ENCODE results near the gene ANKS1B.
"Not testable (repeated sequence)": the region's sequence is repeated elsewhere in the genome, so short reads cannot be mapped to it uniquely, and the experiment has no call there.

ANKS1B gene

DNA sequence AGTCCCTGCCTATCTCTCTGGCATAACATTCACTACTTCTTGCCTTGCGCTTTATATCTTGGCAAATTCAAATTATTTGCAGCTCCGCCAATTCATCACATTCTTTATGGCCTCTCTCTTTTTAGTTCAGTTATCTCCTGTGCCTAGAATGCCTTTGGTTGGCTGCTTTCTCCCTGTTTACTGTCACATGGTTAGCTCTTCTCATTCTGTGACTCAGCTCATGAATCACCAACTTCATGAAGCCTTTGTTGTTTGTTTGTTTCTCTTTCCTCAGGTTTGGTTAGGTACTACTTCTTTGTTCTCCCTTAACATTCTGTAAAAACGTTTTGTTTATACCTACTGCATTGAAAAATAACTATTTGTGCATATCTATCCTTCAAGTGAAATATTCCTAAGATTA lies 713.7 kb downstream of the ANKS1B start:
- DNase-seq: no peak
- CTCF ChIA-PET: no interaction called here
- no peak overlapping the region for H3K4me3 Mint-ChIP-seq
- no peak overlapping the region for H3K27ac Mint-ChIP-seq
- H3K4me1 Mint-ChIP-seq: no peaks in the 10 kb centered on the region
- peaks cover 10% of the 10 kb centered on the region for H3K9me3 Mint-ChIP-seq
- no peaks in the 10 kb centered on the region for H3K36me3 Mint-ChIP-seq
- no peaks in the 10 kb centered on the region for H3K27me3 Mint-ChIP-seq

DNA sequence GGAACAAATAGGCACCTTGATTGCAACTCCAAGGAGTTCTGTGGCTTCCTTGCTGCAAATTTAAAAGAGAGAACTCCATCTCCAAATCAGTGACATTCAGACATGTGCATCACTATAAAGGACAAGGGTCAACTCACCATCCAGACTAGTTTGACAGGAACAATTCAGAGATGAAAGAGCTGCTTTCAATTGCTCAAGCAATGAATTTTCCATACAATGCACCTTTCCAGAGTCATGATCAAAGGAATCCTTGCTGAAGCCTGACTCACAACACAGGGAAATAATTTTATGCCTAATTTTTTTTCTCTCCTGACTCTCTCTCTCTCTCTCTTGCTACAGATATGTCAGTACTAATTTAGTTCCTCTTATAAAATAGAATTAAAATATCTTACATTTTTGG lies 717.7 kb downstream of the ANKS1B start:
- DNase-seq: no peak
- Mint-ChIP-seq H3K27me3 (no peaks in the 10 kb centered on the region), H3K36me3 (no peaks in the 10 kb centered on the region), H3K4me1 (no peaks in the 10 kb centered on the region), H3K4me3 (no peak overlapping the region), H3K9me3 (peaks cover 6% of the 10 kb centered on the region), H3K27ac (no peak overlapping the region)
- CTCF ChIA-PET: no interaction called here

DNA sequence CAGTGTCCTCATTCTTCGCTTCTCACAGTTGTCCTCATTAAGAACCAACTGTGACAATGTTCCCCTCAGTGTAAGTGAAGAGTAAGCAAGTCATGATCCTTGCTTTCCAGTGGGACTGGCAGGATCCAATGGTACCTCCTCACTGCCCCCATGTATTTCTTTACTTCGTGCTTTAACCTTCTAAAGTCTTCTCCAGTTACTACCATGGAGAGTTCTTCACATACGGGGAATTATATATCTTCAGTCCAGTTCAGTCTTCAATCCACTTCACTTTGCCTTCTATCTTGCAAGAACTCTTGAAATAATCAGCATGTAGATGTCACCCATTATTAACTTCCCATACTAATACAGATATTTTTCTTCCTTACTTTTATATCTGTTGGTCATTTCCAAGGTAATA lies 719.1 kb downstream of the ANKS1B start:
- Mint-ChIP-seq H3K4me1 (no peaks in the 10 kb centered on the region), H3K9me3 (peaks cover 5% of the 10 kb centered on the region), H3K4me3 (no peak overlapping the region), H3K36me3 (no peaks in the 10 kb centered on the region), H3K27me3 (no peaks in the 10 kb centered on the region), H3K27ac (no peak overlapping the region)
- no peak for DNase-seq
- CTCF ChIA-PET: no interaction called here

DNA sequence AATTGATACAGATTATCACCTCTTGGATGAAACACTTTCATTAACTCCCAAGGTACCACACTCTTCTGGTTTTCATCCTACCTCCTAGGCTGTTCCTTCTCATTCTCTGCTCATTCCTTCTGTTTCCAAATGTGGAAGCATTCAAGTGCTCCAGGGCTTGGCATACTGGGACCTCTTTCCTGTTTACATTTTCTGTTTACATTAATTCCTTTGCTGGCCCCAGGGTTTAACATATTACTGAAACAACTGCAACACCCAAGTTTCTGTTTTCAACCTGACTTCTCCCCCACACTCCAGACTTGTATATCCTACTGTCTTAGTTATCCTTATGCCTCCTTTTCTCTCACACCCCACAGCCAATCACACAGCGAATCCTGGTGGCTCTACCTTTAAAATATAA lies 723.5 kb downstream of the ANKS1B start:
- CTCF ChIA-PET: no interaction called here
- no peaks in the 10 kb centered on the region for H3K4me1 Mint-ChIP-seq
- H3K9me3 Mint-ChIP-seq: peaks cover 4% of the 10 kb centered on the region
- H3K27me3 Mint-ChIP-seq: no peaks in the 10 kb centered on the region
- H3K4me3 Mint-ChIP-seq: no peak overlapping the region
- DNase-seq: no peak
- H3K27ac Mint-ChIP-seq: no peak overlapping the region
- H3K36me3 Mint-ChIP-seq: no peaks in the 10 kb centered on the region

DNA sequence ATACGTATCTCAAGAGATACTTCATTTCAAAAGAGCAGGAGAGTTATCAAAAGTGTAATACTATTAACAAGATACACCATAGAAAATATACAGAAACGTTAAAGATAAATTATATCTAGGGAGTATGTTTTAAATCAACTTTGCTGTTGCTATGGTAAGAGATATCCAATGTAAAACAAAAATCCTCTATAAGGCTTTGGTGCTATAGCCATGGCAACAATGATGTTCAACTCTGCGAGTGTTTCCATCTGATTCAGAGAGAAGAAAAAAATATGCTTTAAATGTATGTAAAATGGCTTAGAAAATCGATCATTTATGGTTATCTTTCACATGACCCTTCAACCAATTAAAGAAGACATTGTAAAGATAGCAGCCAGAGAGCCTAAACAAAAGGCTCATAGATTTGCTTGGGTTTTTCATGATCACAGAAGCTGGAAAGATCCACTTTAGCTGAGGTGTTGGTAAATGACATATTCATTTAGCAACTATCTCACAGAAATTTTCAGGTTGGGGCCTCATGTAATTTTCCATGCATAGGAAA lies 724.2 kb downstream of the ANKS1B start:
- CTCF ChIA-PET: no interaction called here

DNA sequence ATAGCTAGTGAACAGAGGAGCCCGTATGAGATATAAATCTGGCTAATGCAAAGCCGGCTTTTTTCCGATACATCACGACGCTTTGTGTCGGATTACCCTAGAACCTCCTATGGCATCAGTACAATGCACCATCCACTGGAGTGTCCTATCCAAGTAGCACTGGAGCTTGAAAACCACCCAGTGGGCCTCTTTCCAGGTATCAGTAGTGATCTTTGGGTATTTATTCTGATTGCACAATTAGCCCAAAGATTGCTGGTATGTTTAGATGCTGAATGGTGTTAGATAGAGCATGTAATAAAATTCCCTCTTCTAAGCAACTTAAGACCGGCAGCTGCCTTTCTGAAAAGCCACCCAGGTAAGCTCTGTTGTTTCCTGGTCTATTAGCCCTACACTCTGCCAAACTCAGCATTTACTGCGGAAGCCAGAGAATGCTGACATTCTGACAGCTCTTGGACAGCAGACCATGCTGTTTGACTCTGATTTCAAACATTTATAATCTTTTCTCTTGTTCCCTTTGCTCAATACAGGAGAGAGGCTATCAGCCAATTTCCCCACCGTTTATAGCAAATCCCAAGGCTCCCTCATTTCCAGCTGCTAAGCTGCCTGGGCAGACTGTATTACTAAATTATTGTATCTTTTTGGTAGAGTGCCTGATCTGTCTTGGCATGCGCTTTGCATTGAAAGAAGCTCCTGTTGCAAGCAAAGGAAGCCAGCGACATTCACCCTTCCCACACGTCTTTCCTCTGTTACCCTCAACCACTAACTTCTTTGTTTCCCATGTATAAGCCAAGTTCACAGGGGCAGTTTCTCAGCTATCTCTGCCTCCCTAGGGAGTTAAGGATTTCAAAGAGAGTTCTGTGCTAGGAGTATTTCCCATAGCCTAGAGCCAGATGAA lies 725.4 kb downstream of the ANKS1B start:
- Mint-ChIP-seq H3K27ac (no peak overlapping the region), H3K9me3 (peaks cover 2% of the 10 kb centered on the region), H3K4me1 (no peaks in the 10 kb centered on the region), H3K27me3 (no peaks in the 10 kb centered on the region), H3K4me3 (no peak overlapping the region), H3K36me3 (no peaks in the 10 kb centered on the region)
- no peak for DNase-seq
- CTCF ChIA-PET: no interaction called here

More for the DNA sequence above, 724.2 kb downstream of the ANKS1B start:
- H3K27me3 Mint-ChIP-seq: no peaks in the 10 kb centered on the region
- DNase-seq: no peak
- no peak overlapping the region for H3K27ac Mint-ChIP-seq
- no peak overlapping the region for H3K4me3 Mint-ChIP-seq
- no peaks in the 10 kb centered on the region for H3K36me3 Mint-ChIP-seq
- H3K9me3 Mint-ChIP-seq: peaks cover 4% of the 10 kb centered on the region
- H3K4me1 Mint-ChIP-seq: no peaks in the 10 kb centered on the region

DNA sequence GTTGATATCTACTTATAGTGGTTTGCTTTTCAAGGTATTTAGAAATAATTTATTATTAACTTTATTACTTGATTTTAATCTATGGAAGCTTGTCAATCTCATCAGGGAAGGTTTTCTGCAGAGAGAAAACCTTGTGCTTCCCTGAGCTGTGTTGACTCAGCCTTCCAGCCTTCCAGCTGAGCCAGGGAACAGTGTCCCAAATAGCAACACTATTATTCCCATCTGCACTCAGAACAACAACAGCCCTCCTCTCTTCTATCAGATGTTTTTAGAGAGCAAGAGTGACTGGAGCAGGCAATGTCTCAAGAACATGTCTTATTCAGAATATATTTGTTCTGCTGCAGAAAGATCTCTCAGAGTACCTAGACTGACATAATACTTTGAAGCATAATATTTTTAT lies 727.1 kb downstream of the ANKS1B start:
- no peaks in the 10 kb centered on the region for H3K4me1 Mint-ChIP-seq
- H3K36me3 Mint-ChIP-seq: no peaks in the 10 kb centered on the region
- H3K27me3 Mint-ChIP-seq: no peaks in the 10 kb centered on the region
- no peak for DNase-seq
- H3K9me3 Mint-ChIP-seq: peaks cover 2% of the 10 kb centered on the region
- CTCF ChIA-PET: no interaction called here
- no peak overlapping the region for H3K27ac Mint-ChIP-seq
- no peak overlapping the region for H3K4me3 Mint-ChIP-seq

DNA sequence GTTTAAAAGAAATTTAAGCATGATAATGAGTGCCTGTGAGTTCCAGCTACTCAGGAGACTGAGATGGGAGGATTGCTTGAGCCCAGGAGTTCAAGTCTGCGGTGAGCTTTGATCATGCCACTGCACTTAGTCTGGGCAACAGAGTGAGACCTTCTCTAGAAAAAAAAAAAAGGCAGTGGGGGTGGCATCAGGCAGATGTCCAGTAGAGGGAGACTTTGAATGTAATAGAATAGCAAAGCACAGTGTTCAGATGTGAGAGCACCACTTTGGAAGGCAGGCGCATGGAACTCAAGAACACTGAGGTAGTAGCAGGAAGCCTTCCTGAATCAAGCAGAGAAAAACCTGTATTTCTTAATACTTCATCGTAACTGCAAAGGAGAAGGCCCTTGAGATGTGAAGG lies 731.7 kb downstream of the ANKS1B start:
- CTCF ChIA-PET: no interaction called here
- peaks cover 2% of the 10 kb centered on the region for H3K9me3 Mint-ChIP-seq
- H3K27ac Mint-ChIP-seq: no peak overlapping the region
- no peaks in the 10 kb centered on the region for H3K4me1 Mint-ChIP-seq
- H3K36me3 Mint-ChIP-seq: no peaks in the 10 kb centered on the region
- no peak for DNase-seq
- no peaks in the 10 kb centered on the region for H3K27me3 Mint-ChIP-seq
- H3K4me3 Mint-ChIP-seq: no peak overlapping the region

DNA sequence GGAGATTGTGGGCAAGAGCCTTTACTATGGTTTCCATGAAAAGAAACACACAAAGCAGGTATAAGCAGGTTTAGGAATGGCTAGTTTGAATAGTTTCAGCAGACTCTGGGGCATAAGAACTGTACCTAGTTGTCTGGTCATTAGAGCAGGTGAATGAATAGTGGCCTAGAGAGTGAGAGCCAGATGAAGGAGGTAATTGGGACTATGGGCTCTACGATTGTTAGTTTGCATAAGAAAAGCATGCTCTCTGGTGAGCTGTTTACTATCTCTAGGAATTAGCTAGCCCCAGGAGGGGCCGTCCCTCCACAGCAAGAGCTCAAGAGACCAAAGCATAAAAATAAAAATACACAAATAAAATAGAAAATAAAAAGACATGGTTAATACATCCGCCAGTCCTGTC lies 734.6 kb downstream of the ANKS1B start:
- H3K4me1 Mint-ChIP-seq: no peaks in the 10 kb centered on the region
- H3K4me3 Mint-ChIP-seq: no peak overlapping the region
- no peak overlapping the region for H3K27ac Mint-ChIP-seq
- H3K36me3 Mint-ChIP-seq: no peaks in the 10 kb centered on the region
- no peak for DNase-seq
- CTCF ChIA-PET: no interaction called here
- H3K27me3 Mint-ChIP-seq: no peaks in the 10 kb centered on the region
- no peaks in the 10 kb centered on the region for H3K9me3 Mint-ChIP-seq

DNA sequence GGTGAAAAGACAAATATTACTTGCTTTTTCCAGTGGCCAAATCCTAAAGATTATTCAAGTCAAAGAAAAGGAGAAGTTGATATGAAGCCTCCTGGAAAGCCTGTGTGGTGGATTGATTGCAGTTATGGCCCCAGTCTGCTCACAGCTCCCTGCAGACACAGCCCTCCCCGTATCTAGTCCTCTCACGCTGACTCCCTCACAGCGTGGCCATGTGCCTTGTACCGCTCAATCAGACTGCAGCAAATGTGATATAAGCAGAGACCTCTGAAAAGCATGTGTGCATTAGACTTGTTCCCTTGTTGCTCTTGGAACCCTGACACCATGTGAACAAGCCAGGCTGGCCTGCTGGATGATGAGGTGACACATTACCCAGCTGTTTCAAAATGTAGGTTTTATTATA lies 735.2 kb downstream of the ANKS1B start:
- CTCF ChIA-PET: no interaction called here
- Mint-ChIP-seq H3K9me3 (no peaks in the 10 kb centered on the region), H3K27ac (no peak overlapping the region), H3K4me3 (no peak overlapping the region), H3K36me3 (no peaks in the 10 kb centered on the region), H3K4me1 (no peaks in the 10 kb centered on the region), H3K27me3 (no peaks in the 10 kb centered on the region)
- no peak for DNase-seq

DNA sequence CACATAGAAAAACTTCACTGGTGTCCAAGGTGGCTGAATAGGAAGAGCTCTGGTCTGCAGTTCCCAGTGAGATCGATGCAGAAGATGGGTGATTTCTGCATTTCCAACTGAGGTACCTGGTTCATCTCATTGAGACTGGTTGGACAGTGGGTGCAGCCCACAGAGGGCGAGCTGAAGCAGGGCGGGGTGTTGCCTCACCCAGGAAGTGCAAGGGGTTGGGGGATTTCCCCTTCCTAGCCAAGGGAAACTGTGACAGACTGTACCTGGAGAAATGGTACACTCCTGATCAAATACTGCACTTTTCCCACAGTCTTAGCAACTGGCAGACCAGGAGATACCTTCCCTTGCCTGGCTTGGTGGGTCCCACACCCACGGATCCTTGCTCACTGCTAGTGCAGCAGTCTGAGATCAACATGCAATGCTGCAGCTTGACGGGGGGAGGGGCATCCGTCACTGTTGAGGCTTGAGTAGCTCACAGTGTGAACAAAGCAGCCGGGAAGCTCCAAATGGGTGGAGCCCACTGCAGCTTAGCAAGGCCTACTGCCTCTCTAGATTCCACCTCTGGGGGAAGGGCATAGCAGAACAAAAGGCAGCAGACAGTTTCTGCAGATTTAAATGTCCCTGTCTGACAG lies 746.7 kb downstream of the ANKS1B start:
- H3K4me1 Mint-ChIP-seq, H3K27me3 Mint-ChIP-seq, DNase-seq, H3K4me3 Mint-ChIP-seq, H3K36me3 Mint-ChIP-seq, CTCF ChIA-PET, H3K27ac Mint-ChIP-seq: not testable (repeated sequence)
- peaks cover 16% of the 10 kb centered on the region for H3K9me3 Mint-ChIP-seq

DNA sequence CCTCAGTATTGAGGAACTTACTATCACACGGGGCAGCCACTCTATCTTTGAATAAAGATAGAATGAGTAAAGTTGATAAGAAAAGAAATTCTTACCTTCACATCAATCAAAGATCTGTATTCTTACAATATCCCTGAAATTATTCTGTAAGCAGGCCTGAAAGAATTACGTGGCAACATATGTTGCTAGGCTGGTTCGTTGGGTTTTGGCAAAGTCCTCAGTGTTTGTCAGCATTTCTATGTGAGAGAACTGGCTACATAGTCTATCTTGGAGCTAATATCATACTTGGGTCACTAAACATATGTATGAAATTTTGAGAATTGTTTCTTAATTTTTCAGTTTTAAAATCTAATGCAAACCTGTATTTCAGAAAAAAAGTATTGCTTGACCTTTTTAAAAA lies 749.4 kb downstream of the ANKS1B start:
- no peak for DNase-seq
- Mint-ChIP-seq H3K27me3 (no peaks in the 10 kb centered on the region), H3K4me3 (no peak overlapping the region), H3K36me3 (no peaks in the 10 kb centered on the region), H3K9me3 (peaks cover 7% of the 10 kb centered on the region), H3K4me1 (no peaks in the 10 kb centered on the region), H3K27ac (no peak overlapping the region)
- CTCF ChIA-PET: no interaction called here

DNA sequence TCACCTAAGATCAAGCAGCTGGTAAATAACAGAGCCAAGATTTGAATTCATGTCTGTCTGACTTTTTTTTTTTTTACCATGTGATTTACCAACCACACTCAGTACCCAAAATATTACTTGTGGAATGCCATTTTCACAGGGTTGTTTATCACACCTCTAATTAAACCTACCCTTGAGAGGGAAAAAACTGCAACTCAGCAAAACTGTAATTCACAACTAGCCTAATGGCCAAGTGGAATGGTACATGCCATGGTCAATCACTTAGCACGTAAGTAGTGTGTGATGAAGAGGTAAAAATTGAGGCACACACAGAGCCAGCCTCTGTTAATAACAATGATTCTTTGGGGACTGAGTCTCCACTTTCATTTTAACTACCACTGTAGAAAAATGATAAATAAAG lies 750.0 kb downstream of the ANKS1B start:
- Mint-ChIP-seq H3K27me3 (no peaks in the 10 kb centered on the region), H3K9me3 (peaks cover 3% of the 10 kb centered on the region), H3K27ac (no peak overlapping the region), H3K4me1 (no peaks in the 10 kb centered on the region), H3K4me3 (no peak overlapping the region), H3K36me3 (no peaks in the 10 kb centered on the region)
- CTCF ChIA-PET: no interaction called here
- DNase-seq: no peak

DNA sequence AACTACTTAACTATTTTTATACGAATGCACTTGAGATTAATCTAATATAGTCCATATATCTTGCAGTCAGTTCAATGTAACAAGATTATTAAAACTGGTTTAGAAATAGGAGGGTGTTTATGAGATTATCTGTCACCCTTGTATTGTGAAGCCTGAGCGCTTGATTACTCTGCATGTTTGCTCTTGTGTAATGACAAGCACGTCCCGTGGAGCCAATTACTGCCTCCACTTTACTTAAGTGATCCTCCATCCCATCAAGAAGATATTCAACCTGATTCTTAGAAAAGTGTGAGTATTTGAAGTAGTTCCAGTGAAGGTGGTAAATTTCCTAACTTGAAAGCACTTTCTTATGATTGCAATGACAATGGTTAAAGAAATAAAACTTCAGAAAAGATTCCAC lies 752.4 kb downstream of the ANKS1B start:
- CTCF ChIA-PET: no interaction called here
- no peak overlapping the region for H3K27ac Mint-ChIP-seq
- no peaks in the 10 kb centered on the region for H3K27me3 Mint-ChIP-seq
- no peaks in the 10 kb centered on the region for H3K9me3 Mint-ChIP-seq
- H3K4me3 Mint-ChIP-seq: no peak overlapping the region
- H3K36me3 Mint-ChIP-seq: no peaks in the 10 kb centered on the region
- DNase-seq: no peak
- H3K4me1 Mint-ChIP-seq: no peaks in the 10 kb centered on the region

DNA sequence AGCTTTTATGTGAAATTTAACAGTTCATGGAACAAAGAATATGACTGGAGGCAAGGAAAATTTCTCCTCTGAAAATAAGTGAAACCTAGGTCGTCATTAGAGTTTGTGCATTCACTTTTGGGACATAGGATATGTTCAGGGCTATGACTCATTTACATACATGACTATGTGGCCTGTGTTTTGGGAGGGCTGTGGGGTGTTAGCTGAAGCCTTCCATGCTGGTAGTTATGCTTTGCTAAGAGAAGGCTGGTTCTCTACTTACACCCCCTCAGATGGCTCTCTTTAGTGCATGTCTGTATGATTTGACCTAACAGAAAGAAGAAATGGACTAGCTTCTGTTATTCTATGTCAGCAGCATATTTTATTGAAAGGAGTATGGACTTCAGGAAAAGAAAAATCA lies 753.7 kb downstream of the ANKS1B start:
- DNase-seq: no peak
- Mint-ChIP-seq H3K4me1 (no peaks in the 10 kb centered on the region), H3K4me3 (no peak overlapping the region), H3K27ac (no peak overlapping the region), H3K9me3 (no peaks in the 10 kb centered on the region), H3K36me3 (no peaks in the 10 kb centered on the region), H3K27me3 (no peaks in the 10 kb centered on the region)
- CTCF ChIA-PET: no interaction called here

All from activated naive CD4-positive, alpha-beta T cell treated with anti-CD3 and anti-CD28 coated beads, Interleukin-2, amount 10 ng/mL, durations not matched to agents 7 days and 5 days (primary cell).